Mesothelial cell of epicardium (in vitro differentiated cells): ENCODE data around the gene GZMM. TPM values are rescaled to one million over a fixed set of nuclear protein-coding genes. Genes with fewer than 3 reads are reported as not detected.

Source experiments
- DNase-seq, 2 experiments: peaks; one replicate each; pipeline ENCODE4 v3.0.0; 2021; ENCODE audit warnings: low spot score in 2 of 2; ENCODE audit not compliant: unreplicated experiment in 2 of 2
- H3K27ac Mint-ChIP-seq: 2 replicates; pipeline ENCODE4 v1.8.0; 2021; ENCODE audit warnings: mixed read lengths
- H3K27me3 Mint-ChIP-seq: 2 replicates; pipeline ENCODE4 v1.8.0; 2021; ENCODE audit warnings: low read depth, mixed read lengths
- H3K36me3 Mint-ChIP-seq: 2 replicates; pipeline ENCODE4 v1.8.0; 2021; ENCODE audit warnings: mixed read lengths
- H3K4me1 Mint-ChIP-seq: 2 replicates; pipeline ENCODE4 v1.8.0; 2021; ENCODE audit warnings: mixed read lengths
- H3K4me3 Mint-ChIP-seq: 2 replicates; pipeline ENCODE4 v1.8.0; 2021; ENCODE audit warnings: mild to moderate bottlenecking, moderate library complexity, mixed read lengths
- H3K9me3 Mint-ChIP-seq: 2 replicates; pipeline ENCODE4 v1.8.0; 2021; ENCODE audit warnings: mixed read lengths
- CTCF ChIP-seq: fragments of 200-600 bp; sonication (generic); IDR thresholded peaks from one replicate; pipeline ENCODE4 v1.5.0; 2021; ENCODE audit warnings: antibody characterized with exemption; ENCODE audit not compliant: unreplicated experiment
- total RNA-seq: library from RNA; stranded (reverse); gene quantifications from 3 replicates; pipeline ENCODE4 v1.2.1, GENCODE V29; 2021

GZMM gene
- total RNA-seq, 1 donor from 2014 or later: 0.40 TPM

GRCh38 chr19:570937-571565, 27.2 kb downstream of the GZMM start:
- peak overlapping the region; percentile 98 for H3K27ac Mint-ChIP-seq
- H3K27me3 Mint-ChIP-seq: no peaks in the 10 kb centered on the region
- H3K9me3 Mint-ChIP-seq: peaks cover 3% of the 10 kb centered on the region
- no peak for TF ChIP-seq CTCF
- H3K4me1 Mint-ChIP-seq: peaks cover 44% of the 10 kb centered on the region
- peak overlapping the region; percentile 78 for H3K4me3 Mint-ChIP-seq
- peaks cover 5% of the 10 kb centered on the region for H3K36me3 Mint-ChIP-seq
- DNase-seq: peak in 1 of 2 experiments; percentile 20

DNA sequence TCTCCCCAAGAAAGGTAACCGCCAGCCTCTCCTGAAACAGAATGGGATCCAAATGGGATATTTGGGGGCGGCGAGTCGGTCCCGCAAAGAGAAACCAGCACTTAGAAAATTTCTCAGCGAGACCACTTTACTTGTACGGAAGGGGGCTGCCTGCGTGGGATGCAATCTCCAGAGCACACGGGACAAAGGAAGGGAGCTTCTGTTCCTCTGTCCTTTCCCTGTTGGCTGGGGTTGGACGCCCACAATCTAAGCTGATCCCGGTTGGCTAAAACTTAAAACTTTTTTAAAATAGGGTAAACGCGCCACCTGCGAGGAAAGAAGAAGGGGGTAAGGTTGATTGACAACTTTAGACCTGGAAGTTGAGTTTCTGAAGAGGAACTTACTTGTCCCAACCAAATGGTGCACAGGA, 27.7 kb downstream of the GZMM start:
- peaks cover 5% of the 10 kb centered on the region for H3K36me3 Mint-ChIP-seq
- no peaks in the 10 kb centered on the region for H3K27me3 Mint-ChIP-seq
- TF ChIP-seq CTCF: no peak
- H3K4me1 Mint-ChIP-seq: peaks cover 42% of the 10 kb centered on the region
- H3K27ac Mint-ChIP-seq: peak overlapping the region; percentile 98
- peak overlapping the region; percentile 78 for H3K4me3 Mint-ChIP-seq
- peaks cover 3% of the 10 kb centered on the region for H3K9me3 Mint-ChIP-seq
- DNase-seq: no peak

GRCh38 chr19:572140-572742, 28.4 kb downstream of the GZMM start, which contains the start of gene BSG:
Gene BSG (plus strand): TSS chr19:572596. CDS start chr19:572635, 39 bp downstream.
- DNase-seq: peak; percentile 99
- H3K27ac Mint-ChIP-seq: peak within 1 kb of the TSS; percentile 98
- H3K27me3 Mint-ChIP-seq: no peaks in the 10 kb centered on the region
- TF ChIP-seq CTCF: no peak
- peak within 1 kb of the TSS; percentile 85 for H3K4me3 Mint-ChIP-seq
- peaks cover 5% of the 10 kb centered on the region for H3K36me3 Mint-ChIP-seq
- peaks cover 3% of the 10 kb centered on the region for H3K9me3 Mint-ChIP-seq
- H3K4me1 Mint-ChIP-seq: peaks cover 38% of the 10 kb centered on the region

DNA sequence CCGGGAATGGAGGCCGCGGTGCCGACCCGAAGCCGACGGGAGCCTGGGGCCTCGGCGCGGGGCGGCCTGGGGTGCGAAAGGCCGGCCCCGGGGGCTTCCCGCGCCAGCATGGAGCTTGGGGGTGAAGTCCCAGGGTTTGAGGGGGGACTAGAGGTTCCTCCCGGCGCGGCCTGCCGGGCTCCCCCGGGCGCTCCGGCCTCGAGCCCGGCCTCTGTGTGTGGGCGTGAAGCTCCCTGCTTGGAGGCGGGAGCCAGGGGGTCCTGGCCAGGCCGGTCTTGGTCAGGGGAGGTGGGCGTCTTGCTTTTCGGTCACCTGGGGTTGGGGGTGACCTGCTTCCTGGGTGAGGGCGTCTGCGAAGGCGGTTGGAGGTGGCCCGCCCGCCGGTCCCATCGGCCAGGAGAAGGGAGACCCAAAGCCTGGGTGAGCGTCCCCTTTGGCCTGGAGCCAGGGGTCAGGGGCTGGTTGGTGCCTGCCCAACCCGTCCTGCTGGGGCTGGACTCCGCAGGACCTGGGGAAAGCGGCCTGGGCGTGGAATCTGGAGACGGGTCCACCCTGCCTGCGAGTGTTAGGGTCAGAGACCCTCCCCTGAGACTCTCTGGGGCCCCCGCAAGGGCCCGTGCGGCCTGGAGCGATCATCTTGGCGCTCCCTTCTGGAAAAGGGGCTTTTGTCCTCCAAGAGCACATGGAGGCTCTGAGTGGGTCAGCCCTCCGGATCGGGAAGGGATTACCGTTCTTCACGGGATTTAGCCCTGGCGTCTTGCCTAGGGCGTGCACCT, 29.1 kb downstream of the GZMM start:
- no peaks in the 10 kb centered on the region for H3K27me3 Mint-ChIP-seq
- peak in 1 of 2 experiments; percentile 23 for DNase-seq

DNA sequence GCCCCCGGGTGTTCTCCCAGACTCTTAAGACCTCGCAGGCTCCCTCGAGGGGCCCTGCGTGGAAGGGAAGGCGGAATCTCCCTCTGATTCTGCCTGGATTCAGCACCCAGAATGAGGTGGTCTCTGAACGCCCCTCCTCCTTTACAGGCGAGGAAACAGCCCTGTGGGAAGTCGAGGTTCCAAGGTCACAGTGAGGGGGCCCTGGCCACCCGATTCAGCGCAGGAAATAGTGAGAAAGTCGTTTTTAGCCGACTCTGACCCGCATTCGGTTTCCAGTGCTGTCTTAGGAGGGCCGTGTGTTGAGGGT, 29.6 kb downstream of the GZMM start:
- peak in 1 of 2 experiments; percentile 16 for DNase-seq
- no peak for TF ChIP-seq CTCF
- H3K4me3 Mint-ChIP-seq: peak overlapping the region; percentile 85
- peaks cover 3% of the 10 kb centered on the region for H3K9me3 Mint-ChIP-seq
- peaks cover 5% of the 10 kb centered on the region for H3K36me3 Mint-ChIP-seq
- H3K27me3 Mint-ChIP-seq: no peaks in the 10 kb centered on the region
- H3K27ac Mint-ChIP-seq: peak overlapping the region; percentile 90
- H3K4me1 Mint-ChIP-seq: peaks cover 36% of the 10 kb centered on the region

More for the DNA sequence above, 29.1 kb downstream of the GZMM start:
- peaks cover 5% of the 10 kb centered on the region for H3K36me3 Mint-ChIP-seq
- TF ChIP-seq CTCF: no peak
- H3K4me1 Mint-ChIP-seq: peaks cover 36% of the 10 kb centered on the region
- H3K9me3 Mint-ChIP-seq: peaks cover 3% of the 10 kb centered on the region
- peak overlapping the region; percentile 90 for H3K27ac Mint-ChIP-seq
- H3K4me3 Mint-ChIP-seq: peak overlapping the region; percentile 85
